WERI-Rb-1 (cell line): Measurements from ENCODE around the gene EDEM1.

Experiments
- DNase-seq: peaks from one replicate; pipeline ENCODE4 v3.0.0-alpha.2; 2020
- H3K27ac ChIP-seq: fragments of 250-450 bp; sonication (Bioruptor Pico); 2 replicates; pipeline ENCODE4 v1.5.1; 2020; ENCODE audit warnings: mild to moderate bottlenecking, moderate library complexity
- H3K27me3 ChIP-seq: fragments of 250-450 bp; sonication (Bioruptor Pico); 2 replicates; pipeline ENCODE4 v1.5.1; 2021; ENCODE audit warnings: mild to moderate bottlenecking, low read depth, moderate library complexity; ENCODE audit not compliant: insufficient read depth, severe bottlenecking
- H3K36me3 ChIP-seq: fragments of 250-450 bp; sonication (Bioruptor Pico); 2 replicates; pipeline ENCODE4 v1.5.1; 2020; ENCODE audit warnings: mild to moderate bottlenecking, moderate library complexity
- H3K4me3 ChIP-seq: 2 replicates; pipeline ENCODE4 v1.5.1; 2011; ENCODE audit warnings: low read depth, mild to moderate bottlenecking, control low read depth, low read length
- H3K9me3 ChIP-seq: fragments of 250-450 bp; sonication (Bioruptor Pico); 2 replicates; pipeline ENCODE4 v1.5.1; 2021; ENCODE audit warnings: mild to moderate bottlenecking, moderate library complexity; ENCODE audit not compliant: severe bottlenecking
- CTCF ChIP-seq: IDR thresholded peaks from 2 replicates; pipeline ENCODE4 v1.5.1; 2011; ENCODE audit warnings: low read depth, mild to moderate bottlenecking, control low read depth, inconsistent platforms, low read length

EDEM1 gene

GRCh38 chr3:5202222-5202621 is 14.7 kb downstream of the EDEM1 start:
- Histone ChIP-seq H3K27me3 (no peaks in the 10 kb centered on the region), H3K9me3 (no peaks in the 10 kb centered on the region), H3K36me3 (peaks cover 62% of the 10 kb centered on the region), H3K27ac (no peak overlapping the region), H3K4me3 (no peak overlapping the region)
- no peak for TF ChIP-seq CTCF
- no peak for DNase-seq

GRCh38 chr3:5205165-5205941 is 17.8 kb downstream of the EDEM1 start:
- no peaks in the 10 kb centered on the region for H3K9me3 ChIP-seq
- H3K27me3 ChIP-seq, result no peaks in the 10 kb centered on the region
- H3K4me3 ChIP-seq, result no peak overlapping the region
- DNase-seq, result no peak
- H3K36me3 ChIP-seq, result peaks cover 76% of the 10 kb centered on the region
- no peak overlapping the region for H3K27ac ChIP-seq
- TF ChIP-seq CTCF, result no peak

- TF ChIP-seq CTCF, result no peak
- H3K9me3 ChIP-seq, result no peaks in the 10 kb centered on the region
- H3K27ac ChIP-seq, result no peak overlapping the region
- DNase-seq, result no peak
- no peaks in the 10 kb centered on the region for H3K27me3 ChIP-seq
- H3K36me3 ChIP-seq, result peaks cover 67% of the 10 kb centered on the region
- no peak overlapping the region for H3K4me3 ChIP-seq
These were observed 23.4 kb downstream of the EDEM1 start for GRCh38 chr3:5210926-5211325.

GRCh38 chr3:5212628-5213573 is 25.4 kb downstream of the EDEM1 start:
- H3K27me3 ChIP-seq, result no peaks in the 10 kb centered on the region
- no peaks in the 10 kb centered on the region for H3K9me3 ChIP-seq
- no peak overlapping the region for H3K27ac ChIP-seq
- H3K36me3 ChIP-seq, result peaks cover 64% of the 10 kb centered on the region
- H3K4me3 ChIP-seq, result no peak overlapping the region
- TF ChIP-seq CTCF, result no peak
- DNase-seq, result no peak

- TF ChIP-seq CTCF, result no peak
- no peak overlapping the region for H3K4me3 ChIP-seq
- H3K27me3 ChIP-seq, result no peaks in the 10 kb centered on the region
- H3K9me3 ChIP-seq, result no peaks in the 10 kb centered on the region
- DNase-seq, result no peak
- H3K27ac ChIP-seq, result no peak overlapping the region
- H3K36me3 ChIP-seq, result peaks cover 61% of the 10 kb centered on the region
These were observed 26.1 kb downstream of the EDEM1 start for GRCh38 chr3:5213574-5213966.
